SJSA1 (cell line): ENCODE data around the gene TELO2. TPM values are rescaled to one million over a fixed set of nuclear protein-coding genes. Genes with fewer than 3 reads are reported as not detected.

Experiments used
- DNase-seq, 2 experiments: peaks; one replicate each; pipeline ENCODE4 v3.0.0-alpha.2; 2015 to 2020; ENCODE audit warnings: low spot score in 2 of 2, low read depth in 1 of 2
- H3K27ac ChIP-seq: fragments of 250-450 bp; sonication (Bioruptor Pico); 2 replicates; pipeline ENCODE4 v1.5.1; 2020; ENCODE audit warnings: mild to moderate bottlenecking, moderate library complexity
- H3K27me3 ChIP-seq: fragments of 250-450 bp; sonication (Bioruptor Pico); replicated peaks from 2 replicates; pipeline ENCODE4 v1.5.1; 2020; ENCODE audit warnings: mild to moderate bottlenecking, moderate library complexity
- H3K36me3 ChIP-seq: fragments of 250-450 bp; sonication (Bioruptor Pico); 2 replicates; pipeline ENCODE4 v1.5.1; 2020; ENCODE audit warnings: mild to moderate bottlenecking
- H3K4me1 ChIP-seq: fragments of 250-450 bp; sonication (Bioruptor Pico); replicated peaks from 2 replicates; pipeline ENCODE4 v1.6.1; 2021; ENCODE audit warnings: mild to moderate bottlenecking
- H3K4me3 ChIP-seq: fragments of 250-450 bp; sonication (Bioruptor Pico); 2 replicates; pipeline ENCODE4 v1.5.1; 2020; ENCODE audit warnings: mild to moderate bottlenecking
- H3K9me3 ChIP-seq: fragments of 250-450 bp; sonication (Bioruptor Pico); replicated peaks from 2 replicates; pipeline ENCODE4 v1.5.1; 2020; ENCODE audit warnings: mild to moderate bottlenecking
- total RNA-seq: library from RNA; depleted of rRNA; stranded (reverse); fragments of >200 nt; shearing (Covaris generic); gene quantifications from 2 replicates; pipeline ENCODE4 v1.2.3, GENCODE V29; 2014; rRNA removed

The TELO2 gene
- total RNA-seq: 19.7 and 21.9 TPM in 2 replicates

DNA sequence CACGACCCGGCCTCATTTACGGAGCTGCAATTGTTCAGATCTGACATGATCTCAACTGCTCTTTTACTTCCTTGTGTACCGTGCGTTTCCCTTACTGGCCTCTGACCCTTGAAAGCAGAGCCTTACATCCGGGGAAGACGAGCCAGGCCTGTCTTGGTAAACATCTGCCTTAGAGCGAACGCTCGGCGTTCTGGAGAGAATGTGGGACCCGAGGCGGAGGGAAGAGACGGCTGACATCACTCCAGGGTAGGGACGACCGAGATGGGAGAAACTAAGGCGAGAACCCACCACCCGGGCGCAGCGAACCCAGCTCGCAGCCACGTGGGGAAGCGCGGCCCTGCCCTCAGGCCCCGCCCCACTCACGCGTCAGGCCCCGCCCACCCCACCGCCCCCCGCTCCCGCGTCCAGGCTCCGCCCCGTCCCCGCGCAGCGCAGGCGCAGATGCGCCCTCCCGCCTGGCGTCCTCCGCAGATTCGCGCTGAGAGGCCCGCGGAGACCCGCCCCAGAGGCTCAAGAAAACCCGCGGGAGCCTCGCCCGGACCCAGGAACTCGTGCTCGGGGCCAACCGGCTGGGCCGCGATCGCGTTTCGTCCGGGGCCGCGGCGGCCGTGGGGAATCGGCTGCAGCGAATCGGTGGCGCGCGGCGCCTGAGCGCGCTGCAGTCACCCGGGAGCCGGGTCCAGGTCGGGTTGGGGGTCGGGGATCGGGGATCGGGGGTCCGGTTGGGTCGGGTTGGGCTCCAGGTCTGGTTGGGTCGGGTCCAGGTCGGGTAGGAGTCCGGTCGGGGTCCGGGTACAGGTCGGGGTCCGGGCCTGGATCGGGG, at the start of gene TELO2:
Gene TELO2, plus strand, starts transcription at position 438 of the 823 bp plus-strand sequence. CDS start 922 bp downstream, outside the sequence.
- no peaks in the 10 kb centered on the region for H3K27me3 ChIP-seq
- peak within 1 kb of the TSS; percentile 71 for H3K27ac ChIP-seq
- peaks cover 13% of the 10 kb centered on the region for H3K4me1 ChIP-seq
- peak within 1 kb of the TSS; percentile 66 for H3K4me3 ChIP-seq
- DNase-seq: peak; percentile 76 to 83
- 0 out of 2 replicates have a peak, but pooled peaks cover 2% of the 10 kb centered on the region for H3K9me3 ChIP-seq
- H3K36me3 ChIP-seq: peaks cover 41% of the 10 kb centered on the region

DNA sequence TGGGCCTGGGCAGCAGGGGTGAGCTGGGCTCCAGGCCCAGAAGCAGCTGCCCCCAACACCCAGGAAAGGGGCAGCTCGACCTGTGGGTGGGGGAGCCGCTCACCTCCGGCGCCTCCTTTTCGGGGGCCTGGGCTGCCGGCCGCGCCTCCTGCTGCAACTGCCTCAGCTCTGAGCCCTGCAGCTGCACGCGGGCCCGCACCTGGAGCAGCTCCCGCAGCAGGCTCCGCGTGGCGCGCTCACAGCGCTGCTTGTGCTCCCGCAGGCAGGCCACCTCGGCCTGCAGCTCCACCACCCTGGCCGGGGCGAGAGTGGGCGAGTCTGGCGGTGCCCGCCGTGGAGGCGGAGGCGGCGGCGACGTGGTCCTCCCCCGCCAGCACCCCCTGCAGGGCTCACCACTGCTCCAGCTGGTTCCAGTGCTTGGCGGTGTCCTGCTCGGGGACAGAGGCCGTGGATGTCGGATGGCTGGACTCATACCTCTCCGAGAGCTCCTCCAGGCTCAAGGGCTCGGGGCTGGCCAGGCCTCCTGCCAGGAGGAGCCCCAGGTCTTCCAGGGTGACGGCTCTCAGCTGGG, 49.7 kb upstream of the TELO2 start:
- H3K36me3 ChIP-seq: 0 out of 2 replicates have a peak, but pooled peaks cover 7% of the 10 kb centered on the region
- H3K9me3 ChIP-seq: no peaks in the 10 kb centered on the region
- no peaks in the 10 kb centered on the region for H3K4me1 ChIP-seq
- DNase-seq: no peak
- H3K4me3 ChIP-seq: no peak overlapping the region
- no peak overlapping the region for H3K27ac ChIP-seq
- no peaks in the 10 kb centered on the region for H3K27me3 ChIP-seq

DNA sequence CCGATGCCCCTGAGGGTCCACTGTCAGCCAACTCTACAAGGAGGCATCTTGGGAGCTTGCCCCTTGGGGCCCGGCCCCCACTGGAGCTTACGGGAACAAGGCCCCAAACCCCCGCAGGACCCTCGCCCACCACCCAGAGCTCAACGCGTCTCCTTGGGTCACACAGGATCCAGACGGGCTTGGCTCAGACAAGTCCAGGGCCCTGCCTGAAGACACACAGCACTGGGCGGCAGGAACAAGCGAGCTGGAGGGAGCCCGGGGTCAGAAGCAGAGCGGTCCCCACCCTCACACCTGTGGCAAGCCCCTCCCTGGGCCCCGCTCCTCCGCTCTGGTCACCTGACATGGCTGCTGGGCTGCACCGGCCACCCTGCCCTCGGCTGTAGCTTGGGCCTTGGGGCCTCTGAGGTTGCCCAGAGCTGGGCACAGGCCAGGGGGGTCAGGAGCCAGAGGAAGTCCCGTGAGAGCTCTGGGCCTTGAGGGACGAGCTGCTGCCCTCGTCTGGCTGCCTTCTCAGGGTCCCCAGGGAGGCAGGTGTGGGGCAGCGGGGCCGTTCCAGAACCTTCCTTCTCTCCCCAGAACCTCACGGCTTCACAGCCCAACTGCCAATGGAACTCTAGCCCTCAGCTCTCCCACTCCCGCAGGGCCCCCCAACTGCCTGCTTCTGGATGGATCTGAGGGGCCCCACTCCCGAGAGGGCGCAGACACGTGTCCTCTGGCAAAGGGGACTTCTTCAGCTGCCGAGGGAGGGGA, 49.0 kb upstream of the TELO2 start, which contains the start of gene CCDC154:
Gene CCDC154, minus strand, starts transcription at position 577 of the 750 bp plus-strand sequence. Its CDS starts 234 bp downstream, at position 343.
- no peak within 1 kb of the TSS for H3K4me3 ChIP-seq
- H3K4me1 ChIP-seq: no peaks in the 10 kb centered on the region
- no peaks in the 10 kb centered on the region for H3K9me3 ChIP-seq
- H3K27ac ChIP-seq: no peak within 1 kb of the TSS
- no peaks in the 10 kb centered on the region for H3K27me3 ChIP-seq
- no peak for DNase-seq
- 0 out of 2 replicates have a peak, but pooled peaks cover 7% of the 10 kb centered on the region for H3K36me3 ChIP-seq

DNA sequence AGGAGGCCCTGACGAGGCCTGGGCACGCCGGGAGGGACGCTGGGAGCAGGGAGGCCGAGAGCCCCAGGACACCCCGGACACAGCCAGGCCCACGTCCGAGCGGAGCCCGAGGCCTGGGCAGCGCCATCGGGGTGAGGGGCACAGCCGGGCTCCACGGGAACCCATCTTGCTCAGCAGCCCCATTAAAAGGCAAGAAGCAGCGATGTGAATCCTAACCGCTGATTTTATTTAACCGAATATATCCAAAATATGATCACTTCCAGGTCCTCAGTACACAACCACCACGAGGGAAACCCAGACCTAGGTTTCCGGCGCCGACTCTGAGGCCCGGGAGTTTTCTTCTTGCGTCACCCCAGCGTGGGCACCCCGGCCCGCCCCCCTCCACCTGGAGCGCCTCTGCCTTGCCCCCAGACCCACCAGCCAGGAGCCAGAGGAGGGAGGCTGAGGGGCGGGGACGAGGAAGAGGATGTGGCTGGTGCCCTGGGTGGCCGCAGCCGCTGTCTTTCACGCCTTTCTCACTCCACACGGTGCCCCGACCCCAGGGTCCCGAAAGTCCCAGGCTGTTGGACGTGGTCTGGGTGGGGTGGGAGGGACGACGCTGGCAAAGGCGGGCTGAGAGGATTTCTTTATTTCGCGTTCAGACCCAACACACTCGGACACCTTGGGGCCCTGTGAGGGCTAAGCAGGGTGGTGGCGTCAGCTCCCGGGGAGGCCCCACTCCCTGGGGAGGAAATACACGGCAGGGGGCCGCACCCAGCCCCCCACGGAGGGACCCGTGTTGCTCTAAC, 48.2 kb upstream of the TELO2 start:
- H3K36me3 ChIP-seq: 0 out of 2 replicates have a peak, but pooled peaks cover 7% of the 10 kb centered on the region
- H3K27ac ChIP-seq: no peak overlapping the region
- H3K9me3 ChIP-seq: no peaks in the 10 kb centered on the region
- H3K4me1 ChIP-seq: no peaks in the 10 kb centered on the region
- no peaks in the 10 kb centered on the region for H3K27me3 ChIP-seq
- DNase-seq: no peak
- no peak overlapping the region for H3K4me3 ChIP-seq

DNA sequence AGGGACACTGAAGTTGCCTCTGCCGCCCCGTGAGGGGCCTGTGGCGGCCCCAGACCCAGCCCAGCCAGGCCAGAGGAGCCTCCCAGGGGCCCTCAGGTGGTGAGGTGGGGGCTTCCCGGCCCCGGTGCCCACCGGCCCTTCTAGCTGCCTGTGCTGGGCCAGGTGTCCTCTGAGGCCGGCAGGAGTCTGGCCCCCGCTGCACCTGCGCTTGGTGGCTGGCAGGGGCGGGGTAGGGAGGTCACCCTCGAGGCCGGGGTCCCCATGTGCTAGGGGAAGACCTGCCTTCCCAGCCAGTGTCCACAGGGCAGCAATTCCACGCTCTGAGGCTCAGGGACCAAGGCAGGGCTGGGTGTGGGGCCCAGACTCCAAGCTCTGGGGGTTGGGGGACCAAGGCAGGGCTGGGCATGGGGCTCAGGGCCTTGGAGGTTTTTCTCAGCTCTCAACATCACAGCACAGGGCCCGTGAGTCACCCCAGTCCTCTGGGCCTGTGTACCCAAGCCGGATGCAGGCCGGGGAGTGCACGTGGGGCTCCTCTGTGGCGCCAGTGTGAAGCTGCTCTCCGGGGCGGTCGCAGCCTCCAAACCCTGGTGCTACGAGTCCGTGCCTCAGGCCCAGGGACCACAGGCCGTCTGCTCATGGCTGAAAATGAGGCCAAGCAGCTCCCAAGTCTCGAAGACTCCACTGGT, 47.5 kb upstream of the TELO2 start:
- H3K9me3 ChIP-seq: no peaks in the 10 kb centered on the region

DNA sequence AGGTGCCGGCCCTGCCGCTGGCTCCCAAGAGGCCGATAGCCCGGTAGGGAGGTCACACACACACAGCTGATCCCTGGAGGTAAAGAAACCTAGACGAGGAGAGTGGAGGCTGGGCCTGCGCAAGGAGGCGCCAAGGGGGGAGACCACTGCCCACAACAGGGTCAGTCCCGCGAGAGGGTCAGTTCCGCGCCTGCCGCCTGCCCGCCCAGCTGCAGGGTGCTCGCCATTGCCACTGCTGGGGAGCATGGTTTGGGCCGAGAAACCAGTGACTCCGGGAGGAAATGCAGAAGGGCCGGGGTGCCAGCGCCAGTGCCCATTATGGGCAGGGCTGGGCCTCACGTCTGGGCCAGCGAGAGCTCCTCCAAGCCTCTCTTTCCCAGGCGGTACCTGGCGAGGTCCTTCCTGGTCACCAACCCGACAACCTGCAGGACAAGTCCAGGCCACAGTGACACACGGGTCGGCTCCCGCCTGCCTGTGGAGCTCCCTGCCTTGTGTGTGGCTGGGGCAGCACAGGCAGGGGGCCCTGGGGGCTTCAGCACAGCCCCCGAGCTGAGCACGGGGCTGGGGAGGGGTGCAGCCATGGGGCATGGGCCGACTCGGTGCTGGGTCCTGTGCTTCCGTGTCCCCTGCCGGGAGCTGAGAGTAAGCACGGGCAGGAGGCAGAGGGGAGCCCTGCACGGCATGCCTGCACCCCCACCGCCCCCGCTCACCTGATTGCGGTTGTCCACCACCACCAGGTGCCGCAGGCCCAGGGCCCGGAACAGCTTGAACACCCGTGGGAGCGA, 46.7 kb upstream of the TELO2 start:
- Histone ChIP-seq H3K27ac (no peak overlapping the region), H3K9me3 (no peaks in the 10 kb centered on the region), H3K36me3 (0 out of 2 replicates have a peak, but pooled peaks cover 7% of the 10 kb centered on the region), H3K4me1 (no peaks in the 10 kb centered on the region), H3K4me3 (no peak overlapping the region), H3K27me3 (no peaks in the 10 kb centered on the region)
- no peak for DNase-seq

More for the DNA sequence above, 47.5 kb upstream of the TELO2 start:
- H3K4me3 ChIP-seq: no peak overlapping the region
- H3K27ac ChIP-seq: no peak overlapping the region
- H3K36me3 ChIP-seq: 0 out of 2 replicates have a peak, but pooled peaks cover 7% of the 10 kb centered on the region
- DNase-seq: no peak
- no peaks in the 10 kb centered on the region for H3K4me1 ChIP-seq
- no peaks in the 10 kb centered on the region for H3K27me3 ChIP-seq

DNA sequence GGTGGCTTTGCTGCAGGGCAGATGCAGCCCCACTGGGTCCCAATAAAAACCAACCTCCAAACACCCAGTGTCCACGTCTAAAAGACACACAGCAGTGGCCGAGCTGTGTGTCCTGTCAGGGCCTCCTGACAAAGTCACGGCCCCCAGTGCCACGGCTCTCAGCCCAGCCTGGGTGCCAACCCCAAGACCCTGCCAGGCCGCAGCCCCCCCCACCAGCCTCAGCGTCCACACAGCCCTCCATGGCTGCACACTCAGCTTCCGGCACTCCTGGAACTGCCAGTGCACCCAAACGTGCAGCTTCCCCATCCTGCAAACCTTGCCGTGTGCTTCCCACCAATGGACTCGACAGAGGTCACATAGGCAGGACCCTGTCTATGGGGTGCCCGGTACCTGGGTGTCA, 45.2 kb upstream of the TELO2 start:
- Histone ChIP-seq H3K9me3 (no peaks in the 10 kb centered on the region), H3K4me3 (no peak overlapping the region), H3K27ac (no peak overlapping the region), H3K4me1 (no peaks in the 10 kb centered on the region), H3K36me3 (0 out of 2 replicates have a peak, but pooled peaks cover 7% of the 10 kb centered on the region), H3K27me3 (no peaks in the 10 kb centered on the region)
- DNase-seq: no peak

DNA sequence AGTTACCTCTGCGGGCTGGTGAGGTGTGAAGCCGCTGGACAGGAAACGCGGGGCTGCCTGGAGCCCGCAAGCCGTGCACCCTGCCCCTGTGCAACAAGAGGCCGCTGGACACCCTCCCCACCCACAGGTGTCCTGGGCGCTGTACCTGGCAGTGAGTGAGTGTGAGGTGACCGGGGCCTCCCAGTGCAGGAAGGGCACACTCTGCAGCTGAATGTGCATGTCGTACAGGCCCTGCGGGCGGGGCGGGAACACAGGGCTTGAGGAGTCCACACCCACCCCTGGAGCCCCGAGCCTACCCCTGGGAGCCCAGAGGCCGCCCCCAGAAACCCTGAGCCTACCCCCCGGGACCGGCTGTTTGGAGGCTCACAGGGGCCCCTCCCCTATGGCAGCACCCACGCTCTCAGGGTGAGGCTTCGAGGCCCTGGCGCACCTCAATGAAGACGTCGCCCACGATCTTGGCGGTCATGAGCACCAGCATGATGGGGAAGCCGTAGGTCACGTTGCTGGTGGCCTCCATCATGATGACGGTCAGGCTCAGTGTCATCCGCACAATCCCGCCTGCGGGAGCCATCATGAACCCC, 44.5 kb upstream of the TELO2 start:
- no peaks in the 10 kb centered on the region for H3K4me1 ChIP-seq
- DNase-seq: no peak
- H3K9me3 ChIP-seq: no peaks in the 10 kb centered on the region
- H3K4me3 ChIP-seq: no peak overlapping the region
- peaks cover 12% of the 10 kb centered on the region; the same call in 1 of the 2 replicates for H3K36me3 ChIP-seq
- H3K27me3 ChIP-seq: no peaks in the 10 kb centered on the region
- no peak overlapping the region for H3K27ac ChIP-seq

DNA sequence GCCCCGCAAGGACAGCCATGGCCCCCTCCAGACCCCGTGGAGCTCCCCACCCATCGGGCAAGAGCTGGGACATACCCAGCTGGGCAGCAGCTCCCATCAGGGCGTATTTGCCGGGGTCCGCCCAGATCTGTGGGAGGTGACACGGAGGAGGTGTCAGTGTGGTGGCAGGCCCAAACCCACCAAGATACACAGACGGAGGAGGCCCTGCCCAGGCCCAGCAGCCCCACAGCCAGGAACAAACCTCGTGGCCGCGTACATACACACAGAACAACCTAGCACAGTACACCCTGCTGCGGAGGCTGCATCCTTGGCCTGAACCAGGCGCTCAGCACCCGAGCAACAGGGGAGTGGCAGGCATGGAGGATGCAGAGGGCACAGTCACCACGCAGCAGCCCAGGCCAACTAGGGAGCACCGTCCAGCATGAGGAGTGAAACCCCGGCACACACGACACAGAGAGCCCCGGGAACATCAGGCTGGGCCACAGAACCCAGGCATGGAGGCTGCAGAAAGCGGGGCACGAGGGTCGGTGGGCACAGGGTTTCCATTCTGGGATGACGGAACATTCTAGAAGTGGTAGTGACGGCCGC, 43.9 kb upstream of the TELO2 start:
- H3K27me3 ChIP-seq: no peaks in the 10 kb centered on the region
- H3K4me3 ChIP-seq: no peak overlapping the region
- H3K9me3 ChIP-seq: no peaks in the 10 kb centered on the region
- DNase-seq: no peak
- H3K36me3 ChIP-seq: peaks cover 13% of the 10 kb centered on the region; the same call in 1 of the 2 replicates
- no peak overlapping the region for H3K27ac ChIP-seq
- H3K4me1 ChIP-seq: no peaks in the 10 kb centered on the region

DNA sequence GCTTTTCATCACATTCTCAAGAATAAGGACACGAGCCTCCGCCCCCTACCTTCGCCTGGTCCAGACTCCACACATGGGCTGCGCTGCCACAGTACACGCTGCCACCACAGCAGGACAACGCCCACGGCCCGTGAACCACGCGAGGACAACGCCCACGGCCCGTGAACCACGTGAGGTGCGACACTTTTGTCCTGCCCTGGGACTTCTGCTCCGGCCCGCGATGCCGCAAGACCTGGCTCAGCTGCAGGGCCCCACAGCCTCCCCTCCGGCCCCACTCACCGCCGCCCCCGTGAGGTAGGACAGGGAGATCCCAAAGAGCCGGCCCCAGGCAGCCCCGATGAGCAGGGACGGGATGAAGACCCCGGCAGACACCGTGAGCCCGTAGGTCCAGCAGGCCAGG, 42.9 kb upstream of the TELO2 start:
- no peak overlapping the region for H3K27ac ChIP-seq
- no peaks in the 10 kb centered on the region for H3K9me3 ChIP-seq
- DNase-seq: no peak
- H3K4me1 ChIP-seq: no peaks in the 10 kb centered on the region
- H3K36me3 ChIP-seq: peaks cover 13% of the 10 kb centered on the region; the same call in 1 of the 2 replicates
- no peak overlapping the region for H3K4me3 ChIP-seq
- H3K27me3 ChIP-seq: no peaks in the 10 kb centered on the region

DNA sequence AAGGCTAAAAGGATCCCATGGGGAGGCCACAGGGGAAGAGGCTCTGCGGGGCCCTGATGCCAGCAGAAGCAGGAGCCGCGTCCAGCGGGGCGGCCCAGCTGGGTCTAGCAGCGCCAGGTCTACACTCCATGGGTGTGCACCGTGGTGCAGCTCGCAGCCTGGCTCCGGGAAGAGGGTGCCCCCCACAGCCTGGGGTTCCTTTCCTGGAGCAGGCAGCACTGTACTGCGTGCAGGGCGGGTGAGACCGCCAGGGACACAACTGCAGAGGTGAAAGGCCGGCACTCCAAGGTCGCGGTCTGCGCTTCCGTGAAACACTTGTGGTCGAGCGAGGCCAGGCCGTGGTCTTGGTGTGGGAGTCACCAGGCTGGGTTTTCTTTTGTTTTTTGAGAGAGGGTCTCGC, 42.3 kb upstream of the TELO2 start:
- no peak overlapping the region for H3K27ac ChIP-seq
- peaks cover 15% of the 10 kb centered on the region for H3K36me3 ChIP-seq
- no peak for DNase-seq

More for the DNA sequence above, 42.3 kb upstream of the TELO2 start:
- Histone ChIP-seq H3K4me3 (no peak overlapping the region), H3K9me3 (no peaks in the 10 kb centered on the region), H3K4me1 (no peaks in the 10 kb centered on the region), H3K27me3 (no peaks in the 10 kb centered on the region)
